ENCODE measurements around the gene MPPED2. TPM values are rescaled to one million over a fixed set of nuclear protein-coding genes. Genes with fewer than 3 reads are reported as not detected.

Gene MPPED2
- total and polyA plus RNA-seq, 4 donors: 0.11 to 5.6 (median 1.1) TPM

DNA sequence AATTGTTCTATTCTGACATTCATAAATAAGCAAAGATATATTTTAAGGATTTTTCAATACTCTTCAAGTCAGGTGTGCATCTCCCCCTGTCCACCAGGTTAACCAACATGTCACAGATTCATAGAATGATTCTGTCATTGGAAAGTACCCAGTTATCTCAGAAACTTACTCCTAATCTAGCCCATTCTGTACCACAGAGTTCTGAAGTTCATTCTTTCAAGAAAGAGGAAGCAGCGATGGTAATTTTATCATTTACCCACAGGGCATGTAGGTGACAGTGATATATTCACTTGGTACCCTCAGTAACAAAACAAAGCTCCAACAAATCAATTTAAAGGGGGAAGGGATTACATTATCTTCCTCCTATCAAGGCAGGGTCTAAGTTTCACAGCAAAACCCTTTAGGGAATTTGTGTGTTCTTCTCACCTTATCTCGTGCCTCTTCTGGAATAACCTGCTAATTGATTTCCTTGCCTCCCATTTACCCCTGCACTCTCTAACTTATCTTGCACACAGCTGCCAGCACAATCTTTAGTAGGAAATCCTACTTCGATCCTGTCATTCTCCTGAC is 19.0 kb upstream of the MPPED2 start:
- TF ChIP-seq, protein P1, sequence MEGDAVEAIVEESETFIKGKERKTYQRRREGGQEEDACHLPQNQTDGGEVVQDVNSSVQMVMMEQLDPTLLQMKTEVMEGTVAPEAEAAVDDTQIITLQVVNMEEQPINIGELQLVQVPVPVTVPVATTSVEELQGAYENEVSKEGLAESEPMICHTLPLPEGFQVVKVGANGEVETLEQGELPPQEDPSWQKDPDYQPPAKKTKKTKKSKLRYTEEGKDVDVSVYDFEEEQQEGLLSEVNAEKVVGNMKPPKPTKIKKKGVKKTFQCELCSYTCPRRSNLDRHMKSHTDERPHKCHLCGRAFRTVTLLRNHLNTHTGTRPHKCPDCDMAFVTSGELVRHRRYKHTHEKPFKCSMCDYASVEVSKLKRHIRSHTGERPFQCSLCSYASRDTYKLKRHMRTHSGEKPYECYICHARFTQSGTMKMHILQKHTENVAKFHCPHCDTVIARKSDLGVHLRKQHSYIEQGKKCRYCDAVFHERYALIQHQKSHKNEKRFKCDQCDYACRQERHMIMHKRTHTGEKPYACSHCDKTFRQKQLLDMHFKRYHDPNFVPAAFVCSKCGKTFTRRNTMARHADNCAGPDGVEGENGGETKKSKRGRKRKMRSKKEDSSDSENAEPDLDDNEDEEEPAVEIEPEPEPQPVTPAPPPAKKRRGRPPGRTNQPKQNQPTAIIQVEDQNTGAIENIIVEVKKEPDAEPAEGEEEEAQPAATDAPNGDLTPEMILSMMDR (IDR thresholded peaks at IDR 0.05; ENCODE audit: control extremely low read depth, extremely low read depth): no peak
- no peak overlapping the region for H3K27ac ChIP-seq (ENCODE audit: low read depth in 1 of 2, low read length in 1 of 2)
- 12 to 34% methylated on average over 3 of the region's 3 CpGs for WGBS, 2 donors
- DNase-seq (no peak), ATAC-seq (ENCODE audit: insufficient read depth, low FRiP score) (no peak)
- no peaks in the 10 kb centered on the region for H3K27me3 ChIP-seq (ENCODE audit: control insufficient read depth in 3 of 3, insufficient read depth in 3 of 3, low read length in 2 of 3)
- no peak overlapping the region for H3K4me3 ChIP-seq
- H3K9me3 ChIP-seq (ENCODE audit: control insufficient read depth in 4 of 4, insufficient read depth in 3 of 4, low read length in 3 of 4): no peaks in the 10 kb centered on the region
- no peak overlapping the region for H3K9ac ChIP-seq (ENCODE audit: insufficient read depth in 1 of 2, low read length in 2 of 2)
- no peaks in the 10 kb centered on the region for H3K36me3 ChIP-seq (ENCODE audit: control insufficient read depth in 4 of 4, insufficient read depth in 4 of 4, low read length in 4 of 4)
- H3K4me1 ChIP-seq (ENCODE audit: control insufficient read depth in 5 of 5, insufficient read depth in 5 of 5, low read length in 5 of 5): no peaks in the 10 kb centered on the region

DNA sequence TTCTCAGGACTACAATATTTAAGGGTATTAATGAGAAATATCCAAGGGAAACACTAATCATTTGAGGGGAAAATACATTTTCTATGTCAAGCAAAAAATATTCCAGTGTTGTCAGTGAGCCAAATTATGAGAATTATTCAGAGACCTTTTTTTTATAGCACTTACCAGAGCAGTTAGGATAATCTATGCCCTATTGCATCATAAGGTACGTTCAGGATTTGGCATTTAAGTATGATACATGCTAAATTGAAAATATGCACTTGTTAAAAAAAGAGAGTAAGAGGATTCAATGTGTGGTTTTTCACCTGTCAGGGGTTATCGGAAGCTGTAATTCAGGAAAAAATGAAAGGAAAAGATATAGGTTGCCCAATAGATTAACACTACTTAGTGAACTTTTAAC is 17.2 kb upstream of the MPPED2 start:
- TF ChIP-seq, protein P1 (IDR thresholded peaks at IDR 0.05; ENCODE audit: control extremely low read depth, extremely low read depth): no peak
- H3K27ac ChIP-seq (ENCODE audit: low read depth in 1 of 2, low read length in 1 of 2): no peak overlapping the region

DNA sequence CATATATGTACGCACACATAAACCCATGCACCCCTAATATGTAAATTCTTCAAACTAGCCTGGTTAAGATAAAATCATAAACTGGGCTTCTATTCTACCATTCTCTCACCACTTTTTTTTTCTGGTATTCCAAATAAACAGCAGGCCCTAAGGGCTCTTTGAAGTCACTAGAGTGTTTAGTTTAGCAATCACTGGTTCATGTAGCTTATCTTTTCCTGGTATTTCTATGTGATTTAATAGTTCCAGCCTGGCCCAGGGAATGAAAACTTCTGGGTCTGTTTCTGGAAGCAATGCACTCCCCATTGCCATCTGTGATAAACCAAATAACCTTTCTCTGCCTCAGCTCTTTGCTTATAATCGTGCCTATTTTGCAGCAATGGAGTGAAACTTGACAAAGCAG is 10.7 kb upstream of the MPPED2 start:
- Histone ChIP-seq H3K9ac (ENCODE audit: insufficient read depth in 1 of 2, low read length in 2 of 2) (no peak overlapping the region), H3K36me3 (ENCODE audit: control insufficient read depth in 4 of 4, insufficient read depth in 4 of 4, low read length in 4 of 4) (no peaks in the 10 kb centered on the region), H3K4me3 (no peak overlapping the region), H3K4me1 (ENCODE audit: control insufficient read depth in 5 of 5, insufficient read depth in 5 of 5, low read length in 5 of 5) (peaks cover 0 to 13% (median 0%) of the 10 kb centered on the region in 5 donors), H3K27ac (ENCODE audit: low read depth in 1 of 2, low read length in 1 of 2) (no peak overlapping the region), H3K27me3 (ENCODE audit: control insufficient read depth in 3 of 3, insufficient read depth in 3 of 3, low read length in 2 of 3) (peaks cover 0 to 2% (median 0%) of the 10 kb centered on the region in 3 donors), H3K9me3 (ENCODE audit: control insufficient read depth in 4 of 4, insufficient read depth in 3 of 4, low read length in 3 of 4) (no peaks in the 10 kb centered on the region)
- 45 to 67% methylated on average over 2 of the region's 2 CpGs for WGBS, 2 donors
- TF ChIP-seq, protein P1 (IDR thresholded peaks at IDR 0.05; ENCODE audit: control extremely low read depth, extremely low read depth): no peak
- peak in 2 of 3 donors; percentile 55 to 67 for DNase-seq
- ATAC-seq (ENCODE audit: insufficient read depth, low FRiP score): no peak

More for the DNA sequence above, 17.2 kb upstream of the MPPED2 start:
- Histone ChIP-seq H3K36me3 (ENCODE audit: control insufficient read depth in 4 of 4, insufficient read depth in 4 of 4, low read length in 4 of 4) (no peaks in the 10 kb centered on the region), H3K9me3 (ENCODE audit: control insufficient read depth in 4 of 4, insufficient read depth in 3 of 4, low read length in 3 of 4) (no peaks in the 10 kb centered on the region), H3K27me3 (ENCODE audit: control insufficient read depth in 3 of 3, insufficient read depth in 3 of 3, low read length in 2 of 3) (no peaks in the 10 kb centered on the region), H3K4me1 (ENCODE audit: control insufficient read depth in 5 of 5, insufficient read depth in 5 of 5, low read length in 5 of 5) (no peaks in the 10 kb centered on the region), H3K4me3 (no peak overlapping the region), H3K9ac (ENCODE audit: insufficient read depth in 1 of 2, low read length in 2 of 2) (no peak overlapping the region)
- ATAC-seq (ENCODE audit: insufficient read depth, low FRiP score) (no peak), DNase-seq (no peak)
- 67 to 82% methylated on average over 2 of the region's 2 CpGs for WGBS, 2 donors

DNA sequence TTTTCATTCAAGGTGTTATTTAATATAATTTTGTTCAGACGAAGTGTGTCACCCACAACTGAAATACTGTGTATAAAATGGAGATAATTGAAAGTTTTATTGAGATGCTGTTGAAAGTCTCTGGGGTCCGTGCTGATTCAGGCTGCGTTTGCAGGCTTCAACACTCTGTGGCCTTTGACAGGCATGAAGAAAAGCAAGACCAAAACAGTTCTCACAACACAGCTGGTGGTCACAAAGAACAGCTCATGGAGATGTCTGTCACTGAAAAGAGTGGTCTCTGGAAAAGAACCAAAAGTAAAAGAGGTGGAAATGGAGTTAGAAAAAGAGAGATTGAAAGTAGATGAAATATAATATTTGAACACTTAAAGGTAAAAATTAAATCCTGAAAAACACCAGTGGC is 9.8 kb upstream of the MPPED2 start:
- H3K27ac ChIP-seq (ENCODE audit: low read depth in 1 of 2, low read length in 1 of 2): no peak overlapping the region
- H3K9me3 ChIP-seq (ENCODE audit: control insufficient read depth in 4 of 4, insufficient read depth in 3 of 4, low read length in 3 of 4): no peaks in the 10 kb centered on the region
- H3K9ac ChIP-seq (ENCODE audit: insufficient read depth in 1 of 2, low read length in 2 of 2): no peak overlapping the region
- H3K27me3 ChIP-seq (ENCODE audit: control insufficient read depth in 3 of 3, insufficient read depth in 3 of 3, low read length in 2 of 3): peaks cover 0 to 2% (median 0%) of the 10 kb centered on the region in 3 donors
- no peak for ATAC-seq (ENCODE audit: insufficient read depth, low FRiP score)
- WGBS, 2 donors: 81 to 88% methylated on average over 3 of the region's 3 CpGs
- no peaks in the 10 kb centered on the region for H3K36me3 ChIP-seq (ENCODE audit: control insufficient read depth in 4 of 4, insufficient read depth in 4 of 4, low read length in 4 of 4)
- TF ChIP-seq, protein P1 (IDR thresholded peaks at IDR 0.05; ENCODE audit: control extremely low read depth, extremely low read depth): no peak
- peaks cover 0 to 13% (median 0%) of the 10 kb centered on the region in 5 donors for H3K4me1 ChIP-seq (ENCODE audit: control insufficient read depth in 5 of 5, insufficient read depth in 5 of 5, low read length in 5 of 5)
- peak in 2 of 3 donors; percentile 23 to 28 for DNase-seq
- H3K4me3 ChIP-seq: no peak overlapping the region

All from lung (tissue), 12 donors.